ENCODE measurements around the gene TOLLIP.
"Not testable (repeated sequence)": the region's sequence is repeated elsewhere in the genome, so short reads cannot be mapped to it uniquely, and the experiment has no call there.

The TOLLIP gene

DNA sequence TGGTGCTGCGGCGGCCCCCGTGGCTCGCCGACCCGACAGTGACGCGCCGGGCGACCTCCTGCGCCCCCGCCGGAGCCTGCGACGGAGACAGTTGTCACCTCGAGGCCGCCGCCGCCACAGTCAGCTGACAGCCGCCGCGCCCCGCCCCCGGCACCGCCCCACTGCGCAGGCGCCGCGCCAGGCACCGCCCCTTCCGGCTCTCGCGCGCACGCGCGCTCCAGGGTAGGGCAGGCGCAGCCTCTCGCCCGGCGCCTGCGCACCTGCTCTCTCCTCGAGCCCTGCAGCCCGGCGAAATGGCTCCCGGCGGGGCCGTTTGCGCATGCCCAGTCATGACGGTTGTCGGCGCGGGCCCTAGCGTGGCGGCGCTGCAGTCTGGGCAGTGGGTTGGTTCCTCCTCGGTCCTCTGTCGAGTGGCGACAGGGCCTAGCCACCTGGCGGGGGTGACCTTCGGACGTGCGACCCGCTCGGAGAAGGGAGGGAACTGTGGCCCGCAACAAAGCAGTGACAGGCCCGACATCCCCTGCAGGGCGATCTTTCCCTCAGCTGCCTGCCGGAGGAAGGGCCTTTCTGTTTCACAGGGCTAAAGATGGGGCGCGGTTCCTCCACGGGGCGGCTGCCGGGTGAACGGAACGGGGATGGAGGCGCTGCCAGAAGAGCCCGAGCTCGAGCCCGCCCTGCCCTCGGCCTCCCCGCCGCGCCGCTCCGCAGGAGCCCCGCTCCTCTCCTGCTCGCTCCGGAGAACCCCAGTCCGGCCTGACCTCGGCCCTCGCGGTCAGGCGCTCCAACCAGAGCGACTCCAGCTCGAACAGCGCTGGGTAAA is at the start of gene TOLLIP:
TOLLIP (minus strand) TSS at position 135 of the 820 bp plus-strand sequence; CDS start at position 1, 134 bp downstream.
- peak; percentile 89 for DNase-seq

DNA sequence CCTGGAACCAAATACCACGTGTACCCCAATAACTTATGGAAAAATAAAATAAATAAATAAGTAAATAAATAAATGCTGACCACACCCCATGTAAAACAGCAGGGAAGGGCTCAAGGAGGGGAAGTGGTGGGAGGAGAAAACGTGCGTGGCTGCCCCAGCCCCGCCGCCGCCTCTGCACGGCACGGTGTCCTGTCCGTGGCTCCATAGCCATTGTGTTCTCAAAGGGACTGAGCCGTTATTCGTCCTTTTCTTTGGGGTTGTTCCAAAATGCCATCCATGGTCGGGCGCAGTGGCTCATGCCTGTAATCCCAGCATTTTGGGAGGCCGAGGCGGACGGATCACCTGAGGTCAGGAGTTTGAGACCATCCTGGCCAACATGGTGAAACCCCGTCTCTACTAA is 49.5 kb upstream of the TOLLIP start:
- not testable (repeated sequence) for DNase-seq

GRCh38 chr11:1358286-1358685 is 48.9 kb upstream of the TOLLIP start:
- no peak for DNase-seq

- DNase-seq = no peak
Measured at GRCh38 chr11:1356478-1356960, 47.1 kb upstream of the TOLLIP start.

DNA sequence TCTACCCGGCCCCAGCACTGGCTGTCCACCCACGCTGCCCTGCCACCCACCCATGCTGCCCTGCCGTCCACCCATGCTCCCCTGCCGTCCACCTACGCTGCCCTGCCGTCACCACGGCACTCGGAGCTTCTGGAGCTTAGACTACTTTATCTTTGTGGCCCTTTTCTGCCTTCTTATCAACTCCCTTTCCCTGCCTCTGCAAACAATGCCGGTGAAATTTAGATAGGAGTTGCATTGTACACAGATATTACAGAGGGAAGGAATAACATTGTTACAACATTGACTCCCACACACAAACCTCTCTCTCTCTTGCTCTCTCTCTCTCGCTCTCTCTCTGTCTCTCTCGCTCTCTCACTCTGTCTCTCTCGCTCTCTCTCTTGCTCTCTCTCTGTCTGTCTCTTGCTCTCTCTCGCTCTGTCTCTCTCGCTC is 46.6 kb upstream of the TOLLIP start:
- DNase-seq = no peak

DNA sequence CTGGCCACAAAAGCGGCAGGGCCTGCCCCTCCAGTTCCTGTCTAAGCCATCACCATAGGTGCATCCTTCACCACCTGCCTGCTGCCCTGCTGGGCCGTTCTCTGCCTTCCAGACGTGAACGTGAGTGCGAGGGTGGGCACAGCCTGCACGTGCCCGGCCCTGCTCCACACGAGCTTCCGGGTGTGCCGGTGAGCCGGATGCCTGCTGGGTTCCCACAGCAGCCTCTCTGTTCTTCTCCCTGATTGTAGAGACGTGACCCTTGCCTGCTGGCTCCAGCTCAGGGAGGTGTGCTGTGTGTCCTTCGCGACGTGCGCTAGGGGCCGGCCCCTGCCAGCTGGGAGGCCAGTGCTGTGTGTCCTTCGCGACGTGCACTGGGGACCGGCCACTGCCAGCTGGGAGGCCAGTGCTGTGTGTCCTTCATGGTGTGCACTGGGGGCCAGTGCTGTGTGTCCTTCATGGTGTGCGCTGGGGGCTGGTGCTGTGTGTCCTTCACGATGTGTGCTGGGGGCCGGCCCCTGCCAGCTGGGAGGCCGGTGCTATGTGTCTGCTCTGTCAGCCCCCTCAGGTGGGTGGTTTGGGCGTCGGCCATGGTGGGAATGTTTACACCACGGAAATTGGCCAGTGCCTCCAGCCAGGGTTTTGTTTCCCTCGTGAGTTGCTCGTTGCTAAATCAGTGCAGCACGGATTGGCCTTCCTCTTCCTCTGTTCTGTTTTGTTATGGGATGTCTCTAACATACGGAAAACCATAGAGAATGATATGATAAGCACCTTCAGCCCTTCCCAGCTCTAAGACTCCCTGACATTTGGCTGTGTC is 44.9 kb upstream of the TOLLIP start:
- DNase-seq = no peak

- no peak for DNase-seq
Measured at GRCh38 chr11:1353383-1354124, 44.1 kb upstream of the TOLLIP start.

GRCh38 chr11:1352696-1353382 is 43.4 kb upstream of the TOLLIP start:
- DNase-seq = no peak

- no peak for DNase-seq
Measured at GRCh38 chr11:1351278-1351937, 42.0 kb upstream of the TOLLIP start.

DNA sequence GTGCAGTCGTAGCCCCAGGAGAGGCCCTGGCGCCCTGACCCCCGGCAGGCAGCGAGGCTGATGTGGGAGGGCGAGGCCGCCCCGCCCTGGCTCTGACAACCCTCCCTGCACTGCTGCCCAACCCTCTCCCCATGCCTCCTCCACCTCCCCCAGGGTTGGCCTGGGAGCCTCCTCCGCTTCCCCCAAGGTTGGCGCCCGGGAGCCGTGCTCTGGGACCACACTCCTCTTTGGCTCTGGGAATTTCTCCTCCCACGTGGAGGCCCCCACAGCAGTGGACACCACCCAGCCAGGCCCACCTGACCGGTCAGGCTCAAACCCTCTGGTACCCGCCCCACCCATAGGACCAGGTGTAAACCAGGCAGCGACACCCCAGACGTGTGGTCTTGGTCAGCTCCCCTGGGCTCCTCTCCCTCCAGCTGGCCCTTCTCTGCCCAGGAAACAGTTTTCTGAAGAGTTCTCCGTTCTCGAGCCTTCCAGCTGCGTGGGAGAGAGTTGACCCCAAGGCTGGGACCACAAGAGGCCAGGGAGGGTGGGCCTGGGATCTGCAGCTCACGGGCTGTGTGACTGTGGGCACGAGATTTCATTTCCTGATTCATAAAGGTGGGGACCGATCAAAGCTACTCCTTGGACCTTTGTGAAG is 40.8 kb upstream of the TOLLIP start:
- DNase-seq = no peak

GRCh38 chr11:1349327-1350041 is 40.1 kb upstream of the TOLLIP start:
- no peak for DNase-seq

DNA sequence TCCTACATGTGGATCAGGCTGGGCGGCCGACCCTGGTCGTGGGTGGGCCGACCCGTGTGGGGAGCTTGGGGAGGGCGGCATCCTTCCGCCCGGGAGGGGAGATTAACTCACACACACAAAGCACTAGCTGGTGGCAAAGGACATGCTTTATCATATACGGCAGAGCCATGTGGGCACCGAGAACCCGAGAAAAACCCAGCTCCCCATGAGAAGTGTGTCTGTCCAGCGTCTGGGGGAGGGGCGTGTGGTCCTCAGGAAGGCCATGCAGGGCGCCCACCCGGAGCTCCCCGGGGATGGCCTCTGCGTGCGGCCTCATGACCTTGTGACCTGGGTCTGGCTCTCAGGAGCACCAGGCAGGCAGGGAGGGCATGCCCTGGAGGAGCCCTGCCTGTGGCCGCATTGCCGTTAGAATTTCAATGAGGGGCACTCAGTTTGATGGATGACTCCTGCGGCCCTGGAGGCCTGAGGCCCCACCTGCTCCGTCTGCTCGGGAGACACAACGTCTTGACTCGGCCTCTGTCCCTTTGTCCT is 39.4 kb upstream of the TOLLIP start:
- no peak for DNase-seq

DNA sequence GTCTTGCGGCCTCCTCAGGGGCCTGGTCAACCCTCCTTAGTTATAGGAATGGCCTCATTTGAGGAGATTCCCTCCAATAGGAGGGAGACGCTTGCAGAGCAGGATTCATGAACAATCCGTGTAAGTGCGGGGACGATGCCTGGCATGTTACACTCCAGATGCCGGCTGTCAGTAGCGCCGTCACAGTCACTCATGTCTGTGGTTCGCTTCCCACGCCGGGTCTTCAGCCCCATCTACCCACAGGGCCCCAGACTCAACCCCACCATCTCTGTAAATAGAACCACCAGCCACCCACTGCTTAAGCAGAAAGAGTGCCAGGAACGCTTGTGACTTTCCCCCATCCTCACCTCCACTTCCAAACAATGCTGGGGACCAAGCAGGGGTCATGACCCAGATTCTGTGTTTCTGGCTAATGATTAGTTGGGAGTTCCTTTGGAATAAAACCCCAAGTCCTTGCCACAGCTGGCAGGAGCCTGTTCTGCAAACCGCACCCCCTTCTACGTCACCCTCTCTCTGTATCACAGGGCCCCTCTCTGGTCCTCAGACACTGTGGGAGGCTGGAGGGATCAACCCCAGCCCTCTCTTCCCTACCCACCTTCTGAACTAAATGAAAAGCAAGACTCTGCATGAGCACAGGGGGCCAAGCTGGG is 38.8 kb upstream of the TOLLIP start:
- DNase-seq = no peak

GRCh38 chr11:1347411-1347999 is 38.1 kb upstream of the TOLLIP start:
- DNase-seq = not testable (repeated sequence)

DNA sequence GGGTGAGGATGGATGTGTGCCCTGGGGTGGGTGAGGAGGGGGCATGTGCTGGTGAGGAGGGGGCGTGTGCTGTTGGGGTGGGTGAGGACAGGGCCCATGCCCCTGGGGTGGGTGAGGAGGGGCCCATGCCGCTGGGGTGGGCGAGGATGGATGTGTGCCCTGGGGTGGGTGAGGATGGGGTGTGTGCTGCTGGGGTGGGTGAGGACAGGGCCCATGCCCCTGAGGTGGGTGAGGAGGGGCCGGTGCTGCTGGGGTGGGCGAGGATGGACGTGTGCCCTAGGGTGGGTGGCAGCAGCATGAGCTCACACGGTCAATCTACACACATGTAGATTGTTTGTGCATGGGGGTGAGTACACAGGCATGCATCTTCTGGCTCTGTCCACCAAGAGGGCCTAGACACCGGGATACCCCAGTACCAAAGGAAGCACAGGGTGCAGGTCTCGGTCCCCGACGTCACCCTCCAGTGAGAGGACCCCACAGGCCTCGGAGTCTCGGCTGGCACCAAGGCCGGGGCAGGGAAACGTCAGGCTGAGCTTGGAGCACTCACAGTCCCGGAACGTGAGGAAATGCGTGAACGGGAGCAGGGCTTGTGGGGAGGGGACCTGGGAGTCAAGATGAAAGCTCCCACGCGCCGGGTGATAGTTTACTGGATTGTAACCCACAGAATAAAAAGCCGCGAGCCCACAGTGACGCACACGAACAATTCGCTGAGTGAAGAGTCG is 37.4 kb upstream of the TOLLIP start:
- DNase-seq = no peak

GRCh38 chr11:1345737-1346513 is 36.5 kb upstream of the TOLLIP start:
- DNase-seq = no peak

- DNase-seq = no peak
Measured at GRCh38 chr11:1344056-1344635, 34.7 kb upstream of the TOLLIP start.
